GM06990 (cell line): ENCODE measurements around the gene TSEN34.
"Not testable (repeated sequence)": the region's sequence is repeated elsewhere in the genome, so short reads cannot be mapped to it uniquely, and the experiment has no call there.

ENCODE experiments used
- DNase-seq: peaks from one replicate; pipeline ENCODE4 v3.0.0-alpha.2; 2011; ENCODE audit not compliant: insufficient read length; ENCODE audit errors: extremely low read depth
- H3K27me3 ChIP-seq: replicated peaks from 2 replicates; pipeline ENCODE4 v1.6.0; 2011; ENCODE audit warnings: low read length; ENCODE audit not compliant: control insufficient read depth, insufficient read depth
- H3K36me3 ChIP-seq: 2 replicates; pipeline ENCODE4 v1.5.1; 2011; ENCODE audit warnings: low read length; ENCODE audit not compliant: control insufficient read depth, insufficient read depth
- H3K4me3 ChIP-seq: replicated peaks from 2 replicates; pipeline ENCODE4 v1.5.1; 2011; ENCODE audit warnings: low read depth, mild to moderate bottlenecking, control low read depth, low read length
- CTCF ChIP-seq: IDR thresholded peaks from 2 replicates; pipeline ENCODE4 v1.5.1; 2011; ENCODE audit warnings: low read length, control low read depth, mild to moderate bottlenecking, inconsistent platforms; ENCODE audit not compliant: insufficient read depth, poor library complexity, severe bottlenecking

Gene TSEN34

GRCh38 chr19:54211235-54211634 is 20.1 kb downstream of the TSEN34 start:
- Histone ChIP-seq H3K4me3 (no peak overlapping the region), H3K36me3 (peaks cover 19% of the 10 kb centered on the region), H3K27me3 (no peaks in the 10 kb centered on the region)
- no peak for TF ChIP-seq CTCF
- no peak for DNase-seq

GRCh38 chr19:54214217-54214616 is 23.1 kb downstream of the TSEN34 start:
- not testable (repeated sequence) for H3K36me3 ChIP-seq, H3K4me3 ChIP-seq, H3K27me3 ChIP-seq, DNase-seq

GRCh38 chr19:54214734-54215133 is 23.6 kb downstream of the TSEN34 start:
- not testable (repeated sequence) for DNase-seq, H3K36me3 ChIP-seq, H3K27me3 ChIP-seq, H3K4me3 ChIP-seq

- no peak for DNase-seq
- Histone ChIP-seq H3K27me3 (no peaks in the 10 kb centered on the region), H3K4me3 (no peak overlapping the region), H3K36me3 (peaks cover 2% of the 10 kb centered on the region)
- no peak for TF ChIP-seq CTCF
Observed at GRCh38 chr19:54216869-54217268, 25.8 kb downstream of the TSEN34 start.

- not testable (repeated sequence) for H3K4me3 ChIP-seq, H3K27me3 ChIP-seq, H3K36me3 ChIP-seq, DNase-seq
Observed at GRCh38 chr19:54217517-54218247, 26.6 kb downstream of the TSEN34 start.

- H3K36me3 ChIP-seq, result peaks cover 2% of the 10 kb centered on the region
- H3K27me3 ChIP-seq, result no peaks in the 10 kb centered on the region
- no peak for TF ChIP-seq CTCF
- H3K4me3 ChIP-seq, result no peak overlapping the region
- DNase-seq, result no peak
Observed at GRCh38 chr19:54218259-54218658, 27.2 kb downstream of the TSEN34 start.

GRCh38 chr19:54218960-54219661 is 28.0 kb downstream of the TSEN34 start:
- DNase-seq, result no peak
- H3K36me3 ChIP-seq, result peaks cover 2% of the 10 kb centered on the region
- no peak for TF ChIP-seq CTCF
- no peaks in the 10 kb centered on the region for H3K27me3 ChIP-seq
- no peak overlapping the region for H3K4me3 ChIP-seq

- not testable (repeated sequence) for H3K27me3 ChIP-seq, DNase-seq, H3K36me3 ChIP-seq, H3K4me3 ChIP-seq
Observed at GRCh38 chr19:54219702-54220101, 28.6 kb downstream of the TSEN34 start.

GRCh38 chr19:54221947-54222346 is 30.8 kb downstream of the TSEN34 start:
- not testable (repeated sequence) for H3K27me3 ChIP-seq, H3K4me3 ChIP-seq, H3K36me3 ChIP-seq

More at GRCh38 chr19:54221947-54222346, 30.8 kb downstream of the TSEN34 start:
- DNase-seq, result not testable (repeated sequence)
